K562 (cell line): ENCODE results near the gene PRKG1. TPM values are rescaled to one million over a fixed set of nuclear protein-coding genes. Genes with fewer than 3 reads are reported as not detected.

Experiments used
- ATAC-seq: fragments of 200-7000 bp; cut with Tn5 transposase; 3 replicates; pipeline ENCODE4 v1.9.1; 2020; ENCODE audit warnings: moderate library complexity
- BruUV-seq: library from RNA; stranded (reverse); fragments of 400-500 nt; replicated peaks from 2 replicates; lab custom pipeline; 2021; lab: Mats Ljungman, UMichigan
- CTCF ChIA-PET: fragments of 300-600 bp; formaldehyde crosslinking; extraction: SDS; loops from one replicate; lab custom pipeline; 2021; ENCODE audit warnings: low intra/inter-chr PET ratio; lab: Yijun Ruan, JAX
- POLR2A ChIA-PET: fragments of 300-600, 350-650 bp; sonication (Branson Sonifier 250); formaldehyde crosslinking; extraction: SDS; loops from one replicate; lab custom pipeline; 2021; ENCODE audit warnings: antibody characterized with exemption, inconsistent platforms; lab: Yijun Ruan, JAX
- DNase-seq, 4 experiments: peaks; one replicate each; pipeline versions ENCODE4 v3.0.0 to v3.0.0-alpha.2; 2011 to 2018; ENCODE audit warnings: low spot score in 3 of 4, mixed read lengths in 3 of 4; ENCODE audit errors: extremely low read depth in 1 of 4
- FAIRE-seq: peaks from 2 replicates; lab custom pipeline; 2011; peaks lifted over from hg19 to GRCh38; lab: Jason Lieb, UNC
- H2AFZ ChIP-seq: 2 replicates; pipeline ENCODE4 v1.6.0; 2011; ENCODE audit warnings: low read depth, low read length, control low read depth, inconsistent platforms
- H3K27ac ChIP-seq: fragments of 200-600 bp; 3 replicates; pipeline ENCODE4 v1.8.0; 2011; ENCODE audit warnings: low read depth, mild to moderate bottlenecking, control low read depth, inconsistent platforms, low read length, moderate library complexity, mixed read lengths; ENCODE audit errors: extremely low read depth
- H3K27me3 ChIP-seq, 2 experiments: fragments of 300-600 bp in 1 of 2; 2 replicates in 1 of 2; 3 replicates in 1 of 2; pipeline versions ENCODE4 v1.6.0 to v1.8.0; 2011; ENCODE audit warnings: inconsistent platforms in 2 of 2, low read length in 2 of 2, mild to moderate bottlenecking in 1 of 2, mixed read lengths in 1 of 2, moderate library complexity in 1 of 2; ENCODE audit not compliant: control insufficient read depth in 2 of 2, insufficient read depth in 2 of 2
- H3K36me3 ChIP-seq: fragments of 300-600 bp; 3 replicates; pipeline ENCODE4 v1.8.0; 2011; ENCODE audit warnings: mild to moderate bottlenecking, low read length, inconsistent platforms; ENCODE audit not compliant: control insufficient read depth, insufficient read depth
- H3K4me1 ChIP-seq, 2 experiments: fragments of 200-600 bp in 1 of 2; replicated peaks in 1 of 2; 2 replicates in 1 of 2; 3 replicates in 1 of 2; pipeline versions ENCODE4 v1.5.1 to v1.8.0; 2011; ENCODE audit warnings: inconsistent platforms in 2 of 2, low read length in 2 of 2, mild to moderate bottlenecking in 1 of 2, mixed read lengths in 1 of 2, moderate library complexity in 1 of 2; ENCODE audit not compliant: control insufficient read depth in 2 of 2, insufficient read depth in 2 of 2
- H3K4me2 ChIP-seq: 2 replicates; pipeline ENCODE4 v1.6.1; 2011; ENCODE audit warnings: low read length, control low read depth, inconsistent platforms, mixed read lengths; ENCODE audit not compliant: insufficient read depth
- H3K4me3 ChIP-seq: fragments of 200-600 bp; sonication (generic), shearing (Covaris generic); 2 replicates; pipeline ENCODE4 v1.5.1; 2016; ENCODE audit warnings: control low read depth, inconsistent platforms
- H3K79me2 ChIP-seq: fragments of 200-600 bp; 3 replicates; pipeline ENCODE4 v1.8.0; 2011; ENCODE audit warnings: low read length, inconsistent platforms; ENCODE audit not compliant: control insufficient read depth, insufficient read depth
- H3K9ac ChIP-seq, 2 experiments: 2 replicates each; pipeline versions ENCODE4 v1.6.0 to v1.6.1; 2011; ENCODE audit warnings: low read depth in 2 of 2, low read length in 2 of 2, control low read depth in 1 of 2, inconsistent platforms in 1 of 2, mild to moderate bottlenecking in 1 of 2, mixed read lengths in 1 of 2; ENCODE audit not compliant: insufficient read depth in 1 of 2
- H3K9me1 ChIP-seq: one replicate; pipeline ENCODE4 v1.6.0; 2011; ENCODE audit warnings: inconsistent platforms, mild to moderate bottlenecking, low read length, moderate library complexity; ENCODE audit not compliant: control insufficient read depth, insufficient read depth
- H3K9me3 ChIP-seq: replicated peaks from 2 replicates; pipeline ENCODE4 v1.5.1; 2011; ENCODE audit warnings: low read depth, low read length, inconsistent platforms; ENCODE audit not compliant: control insufficient read depth, insufficient read depth
- H4K20me1 ChIP-seq: replicated peaks from 2 replicates; pipeline ENCODE4 v1.6.1; 2011; ENCODE audit warnings: low read length, inconsistent platforms, mixed read lengths; ENCODE audit not compliant: control insufficient read depth, insufficient read depth
- CHD4 ChIP-seq: fragments of 200-600 bp; sonication (generic); IDR thresholded peaks from 3 replicates; pipeline ENCODE4 v1.6.1; 2012; ENCODE audit warnings: low read depth, mild to moderate bottlenecking, mixed read lengths, low read length, inconsistent platforms; ENCODE audit not compliant: insufficient read depth, insufficient replicate concordance, poor library complexity, severe bottlenecking
- KHSRP ChIP-seq: fragments of 450-650 bp; IDR thresholded peaks from 2 replicates; pipeline ENCODE4 v1.6.1; 2017
- STAG1 ChIP-seq: sonication (generic); formaldehyde crosslinking; IDR thresholded peaks from 2 replicates; pipeline ENCODE4 v1.5.0; 2020; ENCODE audit warnings: missing genetic modification reagents, borderline replicate concordance
- XRCC4 ChIP-seq: IDR thresholded peaks from one replicate; pipeline ENCODE4 v1.6.1; 2011; ENCODE audit not compliant: insufficient read depth, insufficient read length; ENCODE audit errors: extremely low read depth
- ZNF23 ChIP-seq: fragments of 250-450 bp; sonication (Bioruptor Pico); IDR thresholded peaks from 2 replicates; pipeline ENCODE4 v1.4.0; 2020; ENCODE audit warnings: mild to moderate bottlenecking
- WGBS: fragments of 100-300 bp; shearing (Covaris generic); methylation state at CpG from one replicate; pipeline ENCODE4 v1.1.6; 2016; ENCODE audit warnings: low coverage, mixed read lengths; ENCODE audit not compliant: insufficient coverage; ENCODE audit errors: missing lambda C conversion rate; 5-methylcytosine and 5-hydroxymethylcytosine counted together
- in situ Hi-C: fragments of 300-500 bp; cut with MboI; formaldehyde crosslinking; loops from 4 replicates; pipeline ENCODE4 v1.15.0; 2018; ENCODE audit warnings: inconsistent platforms, mixed read lengths
- intact Hi-C: fragments of 100-400 bp; cut with micrococcal nuclease; formaldehyde crosslinking; loops from 2 replicates; pipeline ENCODE4 v1.14.2; 2022
- polyA plus RNA-seq, 8 experiments: library from polyadenylated mRNA; depleted of rRNA in 4 of 8; stranded (reverse) in 5 of 8; unstranded in 3 of 8; fragments of >200 nt; fragmentation: Nextera tagmentation in 2 of 8; fragmentation: Illumina TruSeq in 1 of 8; extraction: Ambion mirVana in 2 of 8; extraction: Trizol in 1 of 8; gene quantifications; 2 replicates each; pipeline versions ENCODE4 v1.2.1 to v1.2.3, GENCODE V29; 2011 to 2014; ENCODE audit warnings: inconsistent platforms in 1 of 8, missing spikeins in 1 of 8
- total RNA-seq, 7 experiments: library from RNA; depleted of rRNA in 6 of 7; stranded (reverse); fragments of >200 nt in 6 of 7; fragmentation: Illumina TruSeq in 2 of 7; extraction: Trizol in 2 of 7; gene quantifications; 2 replicates each; pipeline versions ENCODE4 v1.2.1 to v1.2.3, GENCODE V29; 2011 to 2021; ENCODE audit warnings: low replicate concordance in 1 of 7
- TF ChIP-seq, protein P1 (sequence below): fragments of 450-650 bp; IDR thresholded peaks from 2 replicates; pipeline ENCODE4 v1.6.1; 2017; ENCODE audit warnings: mild to moderate bottlenecking, moderate library complexity
- TF ChIP-seq, protein P2 (sequence below): fragments of 450-650 bp; IDR thresholded peaks from 2 replicates; pipeline ENCODE4 v1.6.1; 2016; ENCODE audit warnings: low read depth
- TF ChIP-seq, protein P3 (sequence below), 3 experiments: IDR thresholded peaks in 2 of 3; conservative IDR thresholded peaks in 1 of 3; 2 replicates each; pipeline ENCODE4 v1.5.1; 2011 to 2012; ENCODE audit warnings: low read length in 3 of 3, mild to moderate bottlenecking in 3 of 3, control low read depth in 2 of 3, improper control_type of control experiment in 1 of 3, inconsistent platforms in 1 of 3, low read depth in 1 of 3, mixed read lengths in 1 of 3, moderate library complexity in 1 of 3; ENCODE audit not compliant: insufficient read depth in 2 of 3
- TF ChIP-seq, protein P4 (sequence below): fragments of 250-450 bp; sonication (Bioruptor Pico); IDR thresholded peaks from 2 replicates; pipeline ENCODE4 v1.5.1; 2021; ENCODE audit warnings: mild to moderate bottlenecking

PRKG1 gene
- total and polyA plus RNA-seq, 9 of the 15 experiments (the other 6 are each of a cell fraction or from before 2014, with no cell fraction given), result 0.22 TPM; not detected in 8

DNA sequence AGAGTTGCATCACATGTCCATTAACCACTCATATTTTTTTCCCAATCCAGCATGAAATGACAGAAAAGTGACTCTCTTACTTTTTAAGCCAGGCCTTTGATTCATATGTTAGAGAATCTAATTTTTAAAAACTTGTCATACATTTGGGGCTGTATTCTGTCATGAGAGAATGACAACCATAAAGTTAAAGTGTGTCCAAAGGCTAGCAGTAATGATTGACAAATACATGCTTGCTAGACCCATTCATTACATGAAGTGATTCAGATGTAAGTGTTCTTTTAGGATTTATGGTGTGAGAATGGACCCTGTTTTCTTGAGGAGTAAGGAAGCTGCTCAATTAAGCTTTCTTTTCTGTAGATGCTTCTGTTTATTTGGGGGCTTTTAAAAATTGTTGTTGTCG lies 549.7 kb downstream of the PRKG1 start:
- WGBS, result 0% methylated on average over 1 of the region's 1 CpG
- H3K27ac ChIP-seq, result no peak overlapping the region
- H3K79me2 ChIP-seq, result no peaks in the 10 kb centered on the region
- ChIA-PET POLR2A (no interaction called here), CTCF (no interaction called here)
- DNase-seq (no peak), FAIRE-seq (no peak), ATAC-seq (no peak)
- no peaks in the 10 kb centered on the region for H3K9me3 ChIP-seq
- H3K36me3 ChIP-seq, result no peaks in the 10 kb centered on the region
- intact Hi-C loops, result no loop called here
- H3K4me1 ChIP-seq, result no peaks in the 10 kb centered on the region
- H2AFZ ChIP-seq, result no peak overlapping the region
- no peaks in the 10 kb centered on the region for H3K9me1 ChIP-seq
- H3K9ac ChIP-seq, result no peak overlapping the region
- no peak overlapping the region for H3K4me3 ChIP-seq
- in situ Hi-C loops, result no loop called here
- BruUV-seq, result no TSS peak
- no peaks in the 10 kb centered on the region for H4K20me1 ChIP-seq
- no peak overlapping the region for H3K4me2 ChIP-seq
- no peaks in the 10 kb centered on the region for H3K27me3 ChIP-seq
- TF ChIP-seq XRCC4 (no peak), STAG1 (no peak), KHSRP (no peak), CHD4 (no peak), ZNF23 (CRISPR knock-in tag) (no peak)
- TF ChIP-seq, protein P1, sequence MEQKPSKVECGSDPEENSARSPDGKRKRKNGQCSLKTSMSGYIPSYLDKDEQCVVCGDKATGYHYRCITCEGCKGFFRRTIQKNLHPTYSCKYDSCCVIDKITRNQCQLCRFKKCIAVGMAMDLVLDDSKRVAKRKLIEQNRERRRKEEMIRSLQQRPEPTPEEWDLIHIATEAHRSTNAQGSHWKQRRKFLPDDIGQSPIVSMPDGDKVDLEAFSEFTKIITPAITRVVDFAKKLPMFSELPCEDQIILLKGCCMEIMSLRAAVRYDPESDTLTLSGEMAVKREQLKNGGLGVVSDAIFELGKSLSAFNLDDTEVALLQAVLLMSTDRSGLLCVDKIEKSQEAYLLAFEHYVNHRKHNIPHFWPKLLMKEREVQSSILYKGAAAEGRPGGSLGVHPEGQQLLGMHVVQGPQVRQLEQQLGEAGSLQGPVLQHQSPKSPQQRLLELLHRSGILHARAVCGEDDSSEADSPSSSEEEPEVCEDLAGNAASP, result no peak
- TF ChIP-seq, protein P2, sequence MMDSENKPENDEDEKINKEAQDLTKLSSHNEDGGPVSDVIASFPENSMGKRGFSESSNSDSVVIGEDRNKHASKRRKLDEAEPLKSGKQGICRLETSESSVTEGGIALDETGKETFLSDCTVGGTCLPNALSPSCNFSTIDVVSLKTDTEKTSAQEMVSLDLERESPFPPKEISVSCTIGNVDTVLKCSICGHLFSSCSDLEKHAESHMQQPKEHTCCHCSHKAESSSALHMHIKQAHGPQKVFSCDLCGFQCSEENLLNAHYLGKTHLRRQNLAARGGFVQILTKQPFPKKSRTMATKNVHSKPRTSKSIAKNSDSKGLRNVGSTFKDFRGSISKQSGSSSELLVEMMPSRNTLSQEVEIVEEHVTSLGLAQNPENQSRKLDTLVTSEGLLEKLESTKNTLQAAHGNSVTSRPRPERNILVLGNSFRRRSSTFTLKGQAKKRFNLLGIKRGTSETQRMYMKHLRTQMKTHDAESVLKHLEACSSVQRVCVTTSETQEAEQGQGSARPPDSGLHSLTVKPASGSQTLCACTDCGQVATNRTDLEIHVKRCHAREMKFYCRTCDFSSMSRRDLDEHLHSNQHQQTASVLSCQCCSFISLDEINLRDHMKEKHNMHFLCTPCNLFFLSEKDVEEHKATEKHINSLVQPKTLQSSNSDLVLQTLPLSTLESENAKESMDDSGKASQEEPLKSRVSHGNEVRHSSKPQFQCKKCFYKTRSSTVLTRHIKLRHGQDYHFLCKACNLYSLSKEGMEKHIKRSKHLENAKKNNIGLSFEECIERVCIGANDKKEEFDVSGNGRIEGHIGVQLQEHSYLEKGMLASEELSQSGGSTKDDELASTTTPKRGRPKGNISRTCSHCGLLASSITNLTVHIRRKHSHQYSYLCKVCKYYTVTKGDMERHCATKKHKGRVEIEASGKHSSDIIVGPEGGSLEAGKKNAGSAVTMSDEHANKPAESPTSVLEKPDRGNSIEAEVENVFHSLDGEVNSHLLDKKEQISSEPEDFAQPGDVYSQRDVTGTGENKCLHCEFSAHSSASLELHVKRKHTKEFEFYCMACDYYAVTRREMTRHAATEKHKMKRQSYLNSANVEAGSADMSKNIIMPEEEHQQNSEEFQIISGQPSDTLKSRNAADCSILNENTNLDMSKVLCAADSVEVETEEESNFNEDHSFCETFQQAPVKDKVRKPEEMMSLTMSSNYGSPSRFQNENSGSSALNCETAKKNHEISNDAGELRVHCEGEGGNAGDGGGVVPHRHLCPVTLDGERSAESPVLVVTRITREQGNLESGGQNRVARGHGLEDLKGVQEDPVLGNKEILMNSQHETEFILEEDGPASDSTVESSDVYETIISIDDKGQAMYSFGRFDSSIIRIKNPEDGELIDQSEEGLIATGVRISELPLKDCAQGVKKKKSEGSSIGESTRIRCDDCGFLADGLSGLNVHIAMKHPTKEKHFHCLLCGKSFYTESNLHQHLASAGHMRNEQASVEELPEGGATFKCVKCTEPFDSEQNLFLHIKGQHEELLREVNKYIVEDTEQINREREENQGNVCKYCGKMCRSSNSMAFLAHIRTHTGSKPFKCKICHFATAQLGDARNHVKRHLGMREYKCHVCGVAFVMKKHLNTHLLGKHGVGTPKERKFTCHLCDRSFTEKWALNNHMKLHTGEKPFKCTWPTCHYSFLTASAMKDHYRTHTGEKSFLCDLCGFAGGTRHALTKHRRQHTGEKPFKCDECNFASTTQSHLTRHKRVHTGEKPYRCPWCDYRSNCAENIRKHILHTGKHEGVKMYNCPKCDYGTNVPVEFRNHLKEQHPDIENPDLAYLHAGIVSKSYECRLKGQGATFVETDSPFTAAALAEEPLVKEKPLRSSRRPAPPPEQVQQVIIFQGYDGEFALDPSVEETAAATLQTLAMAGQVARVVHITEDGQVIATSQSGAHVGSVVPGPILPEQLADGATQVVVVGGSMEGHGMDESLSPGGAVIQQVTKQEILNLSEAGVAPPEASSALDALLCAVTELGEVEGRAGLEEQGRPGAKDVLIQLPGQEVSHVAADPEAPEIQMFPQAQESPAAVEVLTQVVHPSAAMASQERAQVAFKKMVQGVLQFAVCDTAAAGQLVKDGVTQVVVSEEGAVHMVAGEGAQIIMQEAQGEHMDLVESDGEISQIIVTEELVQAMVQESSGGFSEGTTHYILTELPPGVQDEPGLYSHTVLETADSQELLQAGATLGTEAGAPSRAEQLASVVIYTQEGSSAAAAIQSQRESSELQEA, result no peak
- TF ChIP-seq, protein P3, sequence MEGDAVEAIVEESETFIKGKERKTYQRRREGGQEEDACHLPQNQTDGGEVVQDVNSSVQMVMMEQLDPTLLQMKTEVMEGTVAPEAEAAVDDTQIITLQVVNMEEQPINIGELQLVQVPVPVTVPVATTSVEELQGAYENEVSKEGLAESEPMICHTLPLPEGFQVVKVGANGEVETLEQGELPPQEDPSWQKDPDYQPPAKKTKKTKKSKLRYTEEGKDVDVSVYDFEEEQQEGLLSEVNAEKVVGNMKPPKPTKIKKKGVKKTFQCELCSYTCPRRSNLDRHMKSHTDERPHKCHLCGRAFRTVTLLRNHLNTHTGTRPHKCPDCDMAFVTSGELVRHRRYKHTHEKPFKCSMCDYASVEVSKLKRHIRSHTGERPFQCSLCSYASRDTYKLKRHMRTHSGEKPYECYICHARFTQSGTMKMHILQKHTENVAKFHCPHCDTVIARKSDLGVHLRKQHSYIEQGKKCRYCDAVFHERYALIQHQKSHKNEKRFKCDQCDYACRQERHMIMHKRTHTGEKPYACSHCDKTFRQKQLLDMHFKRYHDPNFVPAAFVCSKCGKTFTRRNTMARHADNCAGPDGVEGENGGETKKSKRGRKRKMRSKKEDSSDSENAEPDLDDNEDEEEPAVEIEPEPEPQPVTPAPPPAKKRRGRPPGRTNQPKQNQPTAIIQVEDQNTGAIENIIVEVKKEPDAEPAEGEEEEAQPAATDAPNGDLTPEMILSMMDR (IDR thresholded peaks at IDR 0.05 in 2 of 3, conservative IDR thresholded peaks at IDR 0.05 in 1 of 3; ENCODE audit: insufficient read depth in 2 of 3, low read depth in 1 of 3, low read length in 3 of 3), result no peak
- TF ChIP-seq, protein P4, sequence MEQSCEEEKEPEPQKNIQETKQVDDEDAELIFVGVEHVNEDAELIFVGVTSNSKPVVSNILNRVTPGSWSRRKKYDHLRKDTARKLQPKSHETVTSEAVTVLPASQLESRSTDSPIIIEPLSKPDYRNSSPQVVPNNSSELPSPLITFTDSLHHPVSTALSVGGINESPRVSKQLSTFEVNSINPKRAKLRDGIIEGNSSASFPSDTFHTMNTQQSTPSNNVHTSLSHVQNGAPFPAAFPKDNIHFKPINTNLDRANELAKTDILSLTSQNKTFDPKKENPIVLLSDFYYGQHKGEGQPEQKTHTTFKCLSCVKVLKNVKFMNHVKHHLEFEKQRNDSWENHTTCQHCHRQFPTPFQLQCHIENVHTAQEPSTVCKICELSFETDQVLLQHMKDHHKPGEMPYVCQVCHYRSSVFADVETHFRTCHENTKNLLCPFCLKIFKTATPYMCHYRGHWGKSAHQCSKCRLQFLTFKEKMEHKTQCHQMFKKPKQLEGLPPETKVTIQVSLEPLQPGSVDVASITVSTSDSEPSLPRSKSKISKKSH, result no peak
